Skeletal muscle satellite cell (primary cell): ENCODE measurements around the gene SYT9.

Experiments used
- H3K27me3 ChIP-seq: 2 replicates; pipeline ENCODE4 v1.7.0; 2013; ENCODE audit warnings: low read length; ENCODE audit not compliant: control insufficient read depth, insufficient read depth
- H3K36me3 ChIP-seq: 2 replicates; pipeline ENCODE4 v1.7.0; 2013; ENCODE audit warnings: mild to moderate bottlenecking, control low read depth, low read length; ENCODE audit not compliant: insufficient read depth
- H3K4me1 ChIP-seq: 2 replicates; pipeline ENCODE4 v1.7.0; 2013; ENCODE audit warnings: low read length; ENCODE audit not compliant: control insufficient read depth, insufficient read depth
- H3K4me2 ChIP-seq: 2 replicates; pipeline ENCODE4 v1.7.0; 2013; ENCODE audit warnings: mild to moderate bottlenecking, low read length
- H3K4me3 ChIP-seq: 2 replicates; pipeline ENCODE4 v1.7.0; 2013; ENCODE audit warnings: low read length
- H3K9ac ChIP-seq: 2 replicates; pipeline ENCODE4 v1.7.0; 2013; ENCODE audit warnings: mild to moderate bottlenecking, low read depth, low read length, moderate library complexity
- H3K9me3 ChIP-seq: replicated peaks from 2 replicates; pipeline ENCODE4 v1.7.0; 2013; ENCODE audit warnings: mild to moderate bottlenecking, control low read depth, low read length

Gene SYT9

GRCh38 chr11:7494086-7494745 is 242.5 kb downstream of the SYT9 start:
- Histone ChIP-seq H3K4me3 (no peak overlapping the region), H3K9ac (no peak overlapping the region), H3K9me3 (no peaks in the 10 kb centered on the region), H3K36me3 (no peaks in the 10 kb centered on the region), H3K27me3 (peaks cover 11% of the 10 kb centered on the region), H3K4me1 (peaks cover 8% of the 10 kb centered on the region), H3K4me2 (no peak overlapping the region)

GRCh38 chr11:7495882-7496551 is 244.3 kb downstream of the SYT9 start:
- no peak overlapping the region for H3K4me2 ChIP-seq
- H3K27me3 ChIP-seq, result peaks cover 11% of the 10 kb centered on the region
- H3K4me3 ChIP-seq, result no peak overlapping the region
- no peaks in the 10 kb centered on the region for H3K4me1 ChIP-seq
- H3K36me3 ChIP-seq, result no peaks in the 10 kb centered on the region
- no peak overlapping the region for H3K9ac ChIP-seq
- H3K9me3 ChIP-seq, result no peaks in the 10 kb centered on the region

GRCh38 chr11:7498193-7498592 is 246.5 kb downstream of the SYT9 start:
- Histone ChIP-seq H3K9ac (no peak overlapping the region), H3K9me3 (no peaks in the 10 kb centered on the region), H3K27me3 (peaks cover 15% of the 10 kb centered on the region), H3K4me1 (no peaks in the 10 kb centered on the region), H3K36me3 (no peaks in the 10 kb centered on the region), H3K4me2 (no peak overlapping the region), H3K4me3 (no peak overlapping the region)

GRCh38 chr11:7499081-7499480 is 247.4 kb downstream of the SYT9 start:
- Histone ChIP-seq H3K9me3 (no peaks in the 10 kb centered on the region), H3K27me3 (peaks cover 17% of the 10 kb centered on the region), H3K9ac (no peak overlapping the region), H3K36me3 (no peaks in the 10 kb centered on the region), H3K4me3 (no peak overlapping the region), H3K4me1 (no peaks in the 10 kb centered on the region), H3K4me2 (no peak overlapping the region)

GRCh38 chr11:7500251-7500650 is 248.5 kb downstream of the SYT9 start:
- no peaks in the 10 kb centered on the region for H3K36me3 ChIP-seq
- H3K9me3 ChIP-seq, result no peaks in the 10 kb centered on the region
- H3K27me3 ChIP-seq, result peaks cover 21% of the 10 kb centered on the region
- H3K4me1 ChIP-seq, result no peaks in the 10 kb centered on the region
- H3K4me2 ChIP-seq, result no peak overlapping the region
- H3K9ac ChIP-seq, result no peak overlapping the region
- H3K4me3 ChIP-seq, result no peak overlapping the region

- H3K36me3 ChIP-seq, result no peaks in the 10 kb centered on the region
- no peaks in the 10 kb centered on the region for H3K9me3 ChIP-seq
- H3K9ac ChIP-seq, result no peak overlapping the region
- no peaks in the 10 kb centered on the region for H3K4me1 ChIP-seq
- H3K27me3 ChIP-seq, result peaks cover 21% of the 10 kb centered on the region
- H3K4me2 ChIP-seq, result no peak overlapping the region
- no peak overlapping the region for H3K4me3 ChIP-seq
These were observed 249.5 kb downstream of the SYT9 start for GRCh38 chr11:7501251-7501650.

GRCh38 chr11:7501894-7502293 is 250.2 kb downstream of the SYT9 start:
- H3K4me3 ChIP-seq, result no peak overlapping the region
- H3K4me1 ChIP-seq, result no peaks in the 10 kb centered on the region
- H3K9ac ChIP-seq, result no peak overlapping the region
- H3K27me3 ChIP-seq, result peaks cover 21% of the 10 kb centered on the region
- H3K9me3 ChIP-seq, result no peaks in the 10 kb centered on the region
- H3K36me3 ChIP-seq, result no peaks in the 10 kb centered on the region
- no peak overlapping the region for H3K4me2 ChIP-seq

- Histone ChIP-seq H3K36me3 (no peaks in the 10 kb centered on the region), H3K4me1 (no peaks in the 10 kb centered on the region), H3K4me3 (no peak overlapping the region), H3K27me3 (peaks cover 16% of the 10 kb centered on the region), H3K9me3 (no peaks in the 10 kb centered on the region), H3K4me2 (no peak overlapping the region), H3K9ac (no peak overlapping the region)
These were observed 254.5 kb downstream of the SYT9 start for GRCh38 chr11:7506243-7506642.

GRCh38 chr11:7508087-7508486 is 256.4 kb downstream of the SYT9 start:
- no peaks in the 10 kb centered on the region for H3K36me3 ChIP-seq
- H3K9me3 ChIP-seq, result no peaks in the 10 kb centered on the region
- H3K4me1 ChIP-seq, result peaks cover 9% of the 10 kb centered on the region
- no peak overlapping the region for H3K4me3 ChIP-seq
- no peak overlapping the region for H3K9ac ChIP-seq
- H3K4me2 ChIP-seq, result no peak overlapping the region
- H3K27me3 ChIP-seq, result peaks cover 14% of the 10 kb centered on the region

GRCh38 chr11:7509966-7510365 is 258.3 kb downstream of the SYT9 start:
- Histone ChIP-seq H3K27me3 (peaks cover 19% of the 10 kb centered on the region), H3K4me3 (no peak overlapping the region), H3K36me3 (no peaks in the 10 kb centered on the region), H3K9ac (no peak overlapping the region), H3K4me2 (no peak overlapping the region), H3K9me3 (no peaks in the 10 kb centered on the region), H3K4me1 (peaks cover 19% of the 10 kb centered on the region)

- H3K9ac ChIP-seq, result no peak overlapping the region
- H3K27me3 ChIP-seq, result peaks cover 33% of the 10 kb centered on the region
- no peak overlapping the region for H3K4me3 ChIP-seq
- H3K4me2 ChIP-seq, result no peak overlapping the region
- no peaks in the 10 kb centered on the region for H3K9me3 ChIP-seq
- H3K36me3 ChIP-seq, result no peaks in the 10 kb centered on the region
- peaks cover 19% of the 10 kb centered on the region for H3K4me1 ChIP-seq
These were observed 259.7 kb downstream of the SYT9 start for GRCh38 chr11:7511401-7511800.
